GM19239 (cell line): ENCODE results near the gene THAP7.

Experiments used
- DNase-seq: peaks from one replicate; pipeline ENCODE4 v3.0.0; 2011; ENCODE audit warnings: low spot score; ENCODE audit not compliant: insufficient read length
- FAIRE-seq: peaks from 2 replicates; lab custom pipeline; 2011; peaks lifted over from hg19 to GRCh38; lab: Jason Lieb, UNC

THAP7 gene

GRCh38 chr22:20994902-20995241 lies 7.0 kb downstream of the THAP7 start:
- no peak for DNase-seq
- no peak for FAIRE-seq

GRCh38 chr22:20994128-20994901 lies 7.6 kb downstream of the THAP7 start:
- no peak for FAIRE-seq
- DNase-seq = no peak

- DNase-seq (no peak), FAIRE-seq (no peak)
Measured at GRCh38 chr22:20993304-20994127, 8.4 kb downstream of the THAP7 start.

GRCh38 chr22:20992456-20993303 lies 9.2 kb downstream of the THAP7 start:
- no peak for DNase-seq
- no peak for FAIRE-seq

- no peak for DNase-seq
- no peak for FAIRE-seq
Measured at GRCh38 chr22:20992056-20992442, 9.9 kb downstream of the THAP7 start.

GRCh38 chr22:20991252-20992055 lies 10.5 kb downstream of the THAP7 start:
- FAIRE-seq = no peak
- no peak for DNase-seq

- FAIRE-seq = no peak
- DNase-seq = no peak
Measured at GRCh38 chr22:20990184-20991180, 11.4 kb downstream of the THAP7 start.

GRCh38 chr22:20989323-20990138 lies 12.4 kb downstream of the THAP7 start:
- no peak for FAIRE-seq

GRCh38 chr22:20988573-20989322 lies 13.2 kb downstream of the THAP7 start:
- FAIRE-seq (no peak), DNase-seq (no peak)

More at GRCh38 chr22:20989323-20990138, 12.4 kb downstream of the THAP7 start:
- no peak for DNase-seq

GRCh38 chr22:20987375-20987774 lies 14.5 kb downstream of the THAP7 start:
- no peak for DNase-seq
- FAIRE-seq = no peak

- FAIRE-seq = no peak
- DNase-seq = no peak
Measured at GRCh38 chr22:20986365-20986764, 15.6 kb downstream of the THAP7 start.

- DNase-seq (no peak), FAIRE-seq (no peak)
Measured at GRCh38 chr22:20985720-20986119, 16.2 kb downstream of the THAP7 start.

GRCh38 chr22:20983081-20983771 lies 18.7 kb downstream of the THAP7 start:
- DNase-seq = no peak
- FAIRE-seq = no peak

- FAIRE-seq = no peak
Measured at GRCh38 chr22:20982563-20982882, 19.4 kb downstream of the THAP7 start.

GRCh38 chr22:20981787-20982562 lies 19.9 kb downstream of the THAP7 start, which contains the start of gene LZTR1:
LZTR1 (plus strand) TSS chr22:20982297; CDS start chr22:20982372, 75 bp downstream.
- peak; percentile 89 for FAIRE-seq
- peak; percentile 94 for DNase-seq

More at GRCh38 chr22:20982563-20982882, 19.4 kb downstream of the THAP7 start:
- no peak for DNase-seq
